ENCODE results near the gene PCDHA4. TPM values are rescaled to one million over a fixed set of nuclear protein-coding genes. Genes with fewer than 3 reads are reported as not detected.

Gene PCDHA4
- polyA plus RNA-seq, 4 donors, result 0.49 to 1.7 (median 0.91) TPM

DNA sequence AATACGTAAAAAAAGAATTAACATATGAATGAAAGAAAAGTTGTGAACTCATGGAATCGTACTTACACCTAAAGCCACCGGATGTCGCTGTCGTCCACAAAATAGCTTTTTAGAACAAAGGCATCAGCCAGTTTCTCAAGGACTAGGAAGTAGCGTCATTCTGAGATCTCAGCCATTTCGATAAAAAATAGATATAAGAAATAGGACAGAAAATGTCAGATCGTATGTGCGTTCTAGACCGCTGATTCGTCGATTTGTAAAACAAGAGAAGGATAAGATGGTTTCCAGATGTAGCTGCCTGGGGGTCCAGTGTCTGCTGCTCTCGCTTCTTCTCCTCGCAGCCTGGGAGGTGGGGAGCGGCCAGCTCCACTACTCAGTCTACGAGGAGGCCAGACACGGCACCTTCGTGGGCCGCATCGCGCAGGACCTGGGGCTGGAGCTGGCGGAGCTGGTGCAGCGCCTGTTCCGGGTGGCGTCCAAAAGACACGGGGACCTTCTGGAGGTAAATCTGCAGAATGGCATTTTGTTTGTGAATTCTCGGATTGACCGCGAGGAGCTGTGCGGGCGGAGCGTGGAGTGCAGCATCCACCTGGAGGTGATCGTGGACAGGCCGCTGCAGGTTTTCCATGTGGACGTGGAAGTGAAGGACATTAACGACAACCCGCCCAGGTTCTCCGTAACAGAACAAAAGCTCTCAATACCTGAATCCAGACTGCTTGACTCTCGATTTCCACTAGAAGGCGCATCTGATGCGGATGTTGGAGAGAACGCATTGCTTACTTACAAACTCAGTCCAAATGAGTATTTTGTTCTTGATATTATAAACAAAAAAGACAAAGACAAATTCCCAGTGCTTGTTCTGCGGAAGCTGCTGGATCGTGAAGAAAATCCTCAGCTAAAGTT, 49.2 kb downstream of the PCDHA4 start, which contains the start of gene PCDHA10:
PCDHA10 (plus strand) TSS at position 126 of the 903 bp plus-strand sequence; CDS start at position 278, 152 bp downstream.
- no peak for DNase-seq (ENCODE audit: low read depth in 4 of 4, low spot score in 2 of 4)

- no peak for DNase-seq (ENCODE audit: low read depth in 4 of 4, low spot score in 2 of 4)
Observed at GRCh38 chr5:140857177-140857986, 50.5 kb downstream of the PCDHA4 start.

- DNase-seq (ENCODE audit: low read depth in 4 of 4, low spot score in 2 of 4), result no peak
Observed at GRCh38 chr5:140857987-140858240, 51.0 kb downstream of the PCDHA4 start.

GRCh38 chr5:140862441-140863295, 55.8 kb downstream of the PCDHA4 start:
- no peak for DNase-seq (ENCODE audit: low read depth in 4 of 4, low spot score in 2 of 4)

Other genes starting within 250 kb of the PCDHA4 start
- gene SRA1, start 249.6 kb upstream of the PCDHA4 start, polyA plus RNA-seq (ENCODE audit: insufficient read length in 4 of 4), result 10 to 100 TPM; 22.3 to 31.8 (median 26.9) TPM
- 10 to 100 TPM; 28.4 to 65.8 (median 41.3) TPM for gene APBB3, start 242.5 kb upstream of the PCDHA4 start, polyA plus RNA-seq (ENCODE audit: insufficient read length in 4 of 4)
- gene SLC35A4, start 242.2 kb upstream of the PCDHA4 start, polyA plus RNA-seq (ENCODE audit: insufficient read length in 4 of 4), result 10 to 100 TPM; 74.5 to 85.7 (median 81.2) TPM
- 10 to 100 TPM in 2 of 4 donors, 1 to 10 TPM in 2; 6.0 to 11.7 (median 9.5) TPM for gene CD14, start 173.9 kb upstream of the PCDHA4 start, polyA plus RNA-seq (ENCODE audit: insufficient read length in 4 of 4)
- 10 to 100 TPM; 12.5 to 23.1 (median 18.2) TPM for gene TMCO6, start 167.6 kb upstream of the PCDHA4 start, polyA plus RNA-seq (ENCODE audit: insufficient read length in 4 of 4)
- 100 to 1,000 TPM in 1 of 4 donors, 10 to 100 TPM in 3; 76.4 to 116 (median 84.2) TPM for gene NDUFA2, start 159.4 kb upstream of the PCDHA4 start, polyA plus RNA-seq (ENCODE audit: insufficient read length in 4 of 4)
- gene IK, start 159.2 kb upstream of the PCDHA4 start, polyA plus RNA-seq (ENCODE audit: insufficient read length in 4 of 4), result 100 to 1,000 TPM; 149 to 185 (median 162) TPM
- gene WDR55, start 142.2 kb upstream of the PCDHA4 start, polyA plus RNA-seq (ENCODE audit: insufficient read length in 4 of 4), result 10 to 100 TPM; 12.5 to 21.3 (median 16.9) TPM
- gene DND1, start 133.5 kb upstream of the PCDHA4 start, polyA plus RNA-seq (ENCODE audit: insufficient read length in 4 of 4), result under 1 TPM in 2 of 4 donors, not detected in 2; 0.21 to 0.77 TPM
- 10 to 100 TPM; 63.2 to 86.8 (median 73.3) TPM for gene HARS1, start 115.7 kb upstream of the PCDHA4 start, polyA plus RNA-seq (ENCODE audit: insufficient read length in 4 of 4)
- 10 to 100 TPM; 37.4 to 60.3 (median 49.2) TPM for gene HARS2, start 115.6 kb upstream of the PCDHA4 start, polyA plus RNA-seq (ENCODE audit: insufficient read length in 4 of 4)
- 100 to 1,000 TPM in 3 of 4 donors, 10 to 100 TPM in 1; 99.1 to 164 (median 111) TPM for gene ZMAT2, start 106.6 kb upstream of the PCDHA4 start, polyA plus RNA-seq (ENCODE audit: insufficient read length in 4 of 4)
- under 1 TPM in 3 of 4 donors, not detected in 1; 0.05 to 0.12 (median 0.07) TPM for gene PCDHA1, start 20.9 kb upstream of the PCDHA4 start, polyA plus RNA-seq (ENCODE audit: insufficient read length in 4 of 4)
- under 1 TPM; 0.13 to 0.46 (median 0.19) TPM for gene PCDHA2, start 12.2 kb upstream of the PCDHA4 start, polyA plus RNA-seq (ENCODE audit: insufficient read length in 4 of 4)
- gene PCDHA3, start 6.0 kb upstream of the PCDHA4 start, polyA plus RNA-seq (ENCODE audit: insufficient read length in 4 of 4), result under 1 TPM; 0.21 to 0.64 (median 0.38) TPM
- under 1 TPM; 0.05 to 0.24 (median 0.14) TPM for gene PCDHA5, start 14.5 kb downstream of the PCDHA4 start, polyA plus RNA-seq (ENCODE audit: insufficient read length in 4 of 4)
- under 1 TPM; 0.35 to 0.75 (median 0.49) TPM for gene PCDHA6, start 20.9 kb downstream of the PCDHA4 start, polyA plus RNA-seq (ENCODE audit: insufficient read length in 4 of 4)
- under 1 TPM; 0.22 to 0.44 (median 0.34) TPM for gene PCDHA7, start 27.2 kb downstream of the PCDHA4 start, polyA plus RNA-seq (ENCODE audit: insufficient read length in 4 of 4)
- gene PCDHA8, start 34.1 kb downstream of the PCDHA4 start, polyA plus RNA-seq (ENCODE audit: insufficient read length in 4 of 4), result under 1 TPM in 3 of 4 donors, not detected in 1; 0.03 to 0.05 (median 0.05) TPM
- under 1 TPM in 3 of 4 donors, not detected in 1; 0.03 to 0.12 (median 0.05) TPM for gene PCDHA9, start 41.3 kb downstream of the PCDHA4 start, polyA plus RNA-seq (ENCODE audit: insufficient read length in 4 of 4)
- gene PCDHA10, start 48.8 kb downstream of the PCDHA4 start, polyA plus RNA-seq (ENCODE audit: insufficient read length in 4 of 4), result 1 to 10 TPM in 1 of 4 donors, under 1 TPM in 3; 0.13 to 1.1 (median 0.75) TPM
- under 1 TPM; 0.21 to 0.54 (median 0.36) TPM for gene PCDHA11, start 61.9 kb downstream of the PCDHA4 start, polyA plus RNA-seq (ENCODE audit: insufficient read length in 4 of 4)
- under 1 TPM in 3 of 4 donors, not detected in 1; 0.07 to 0.14 (median 0.11) TPM for gene PCDHA12, start 68.2 kb downstream of the PCDHA4 start, polyA plus RNA-seq (ENCODE audit: insufficient read length in 4 of 4)
- gene PCDHA13, start 75.1 kb downstream of the PCDHA4 start, polyA plus RNA-seq (ENCODE audit: insufficient read length in 4 of 4), result under 1 TPM in 3 of 4 donors, not detected in 1; 0.03 to 0.07 (median 0.05) TPM
- gene PCDHAC1, start 119.2 kb downstream of the PCDHA4 start, polyA plus RNA-seq (ENCODE audit: insufficient read length in 4 of 4), result under 1 TPM; 0.03 to 0.17 (median 0.08) TPM
- gene PCDHAC2, start 159.4 kb downstream of the PCDHA4 start, polyA plus RNA-seq (ENCODE audit: insufficient read length in 4 of 4), result under 1 TPM; 0.49 to 0.69 (median 0.62) TPM
- under 1 TPM; 0.08 to 0.10 (median 0.09) TPM for gene PCDHB1, start 244.3 kb downstream of the PCDHA4 start, polyA plus RNA-seq (ENCODE audit: insufficient read length in 4 of 4)